HG03108 (cell line): ENCODE data around the gene FREM2.

ENCODE experiments used
- ATAC-seq: cut with Tn5 transposase; IDR thresholded peaks from one replicate; pipeline ENCODE4 v1.9.1; 2021; ENCODE audit warnings: moderate library complexity; ENCODE audit not compliant: unreplicated experiment

Gene FREM2

DNA sequence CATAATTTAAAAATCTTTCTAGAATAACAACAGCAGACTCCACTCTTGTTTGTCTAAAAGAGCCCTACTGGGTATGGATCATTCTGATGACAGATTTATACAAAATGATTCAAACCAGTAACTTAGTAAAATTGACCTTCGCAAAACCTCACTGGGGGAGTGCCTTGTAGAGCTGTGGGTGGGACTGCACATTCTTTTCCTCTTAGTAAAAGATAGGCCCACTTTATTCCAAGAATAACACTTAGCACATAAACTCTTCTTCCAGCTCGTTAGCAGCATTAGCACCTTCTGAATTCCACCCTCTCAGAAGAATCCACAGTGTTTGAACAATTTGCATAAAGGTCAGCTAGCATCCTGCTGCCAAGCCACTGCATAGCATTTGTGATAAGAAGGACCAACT lies 196.9 kb downstream of the FREM2 start:
- ATAC-seq = no peak

DNA sequence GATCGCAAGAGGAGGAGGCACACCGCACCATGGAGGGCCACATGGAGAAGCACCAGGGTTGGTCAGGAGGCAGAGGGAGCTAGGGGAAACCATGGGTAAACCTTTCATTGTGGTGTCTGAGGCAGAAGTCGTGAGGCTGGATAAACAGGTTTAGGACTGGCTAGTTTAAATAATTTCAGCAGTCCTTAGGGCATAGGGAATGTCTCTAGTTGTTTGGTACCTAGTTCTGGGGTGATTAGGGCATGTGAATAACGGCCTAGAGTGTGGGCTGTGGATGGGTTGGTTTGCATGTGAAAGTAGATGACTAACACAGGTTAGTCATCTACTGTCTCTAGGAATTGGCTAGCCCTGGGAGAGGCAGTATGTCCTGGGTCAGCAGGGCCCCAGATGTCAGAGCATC lies 201.4 kb downstream of the FREM2 start:
- no peak for ATAC-seq

- ATAC-seq = no peak
Measured at GRCh38 chr13:38895075-38895474, 208.2 kb downstream of the FREM2 start.

GRCh38 chr13:38897521-38897920 lies 210.6 kb downstream of the FREM2 start:
- ATAC-seq = no peak

GRCh38 chr13:38898481-38898880 lies 211.6 kb downstream of the FREM2 start:
- no peak for ATAC-seq

DNA sequence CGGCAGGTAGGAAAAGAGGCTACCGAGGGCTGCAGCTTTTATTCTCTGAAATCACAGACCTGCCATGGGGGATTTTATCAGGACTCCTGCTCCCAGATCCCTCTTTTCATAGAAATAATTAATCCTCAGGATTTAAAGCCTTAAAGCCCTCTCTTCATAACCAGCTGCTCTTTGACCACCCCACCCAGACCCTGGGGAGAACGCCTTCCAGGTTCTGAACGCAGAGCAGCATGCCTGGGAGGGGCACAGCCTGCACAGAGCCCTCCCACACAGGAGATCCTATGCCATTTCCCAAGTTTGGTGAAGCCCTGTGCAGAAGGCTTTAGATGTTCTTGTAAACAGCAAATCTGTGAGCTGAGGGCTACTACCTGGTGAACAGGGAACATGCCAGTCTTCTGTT lies 212.7 kb downstream of the FREM2 start:
- no peak for ATAC-seq

DNA sequence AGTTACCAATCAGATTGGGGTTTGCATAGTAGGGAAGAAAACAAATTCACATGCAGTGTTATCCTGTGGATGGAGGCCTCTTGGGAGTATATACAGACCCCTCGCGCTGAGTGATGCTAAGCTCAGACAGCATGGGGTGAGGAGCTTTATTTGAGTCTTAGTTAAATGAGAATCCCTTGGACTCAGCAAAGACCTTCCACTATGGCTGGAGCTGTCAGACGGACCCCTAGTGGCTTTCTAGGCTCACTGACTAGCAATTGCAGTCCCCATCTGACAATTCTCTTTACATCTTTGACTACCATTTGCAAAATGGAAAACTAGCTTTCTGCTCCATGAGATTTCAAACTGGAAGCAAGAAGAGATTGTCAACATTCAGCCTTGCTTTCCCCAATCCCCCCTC lies 213.3 kb downstream of the FREM2 start:
- ATAC-seq = no peak

DNA sequence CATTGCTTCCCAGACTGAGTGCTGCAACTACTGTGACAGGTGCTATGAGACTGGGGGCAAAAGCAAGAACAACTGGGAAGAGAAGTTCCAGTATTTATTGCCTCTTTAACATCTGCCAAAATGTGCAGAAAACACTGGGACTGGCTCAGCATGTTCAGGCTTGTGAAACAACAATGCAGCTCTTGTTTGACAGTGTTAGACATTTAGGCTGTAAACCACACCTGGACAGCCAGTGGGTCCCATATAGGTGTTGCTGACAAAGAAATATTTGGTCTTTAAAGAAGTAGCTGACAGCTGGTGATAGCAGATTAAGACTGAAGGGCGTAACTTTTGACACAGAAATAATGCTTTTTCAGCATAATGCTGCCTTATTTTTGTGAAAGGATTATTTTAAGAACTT lies 215.7 kb downstream of the FREM2 start:
- no peak for ATAC-seq

GRCh38 chr13:38905081-38905480 lies 218.2 kb downstream of the FREM2 start:
- ATAC-seq = no peak

GRCh38 chr13:38905861-38906260 lies 219.0 kb downstream of the FREM2 start:
- no peak for ATAC-seq

DNA sequence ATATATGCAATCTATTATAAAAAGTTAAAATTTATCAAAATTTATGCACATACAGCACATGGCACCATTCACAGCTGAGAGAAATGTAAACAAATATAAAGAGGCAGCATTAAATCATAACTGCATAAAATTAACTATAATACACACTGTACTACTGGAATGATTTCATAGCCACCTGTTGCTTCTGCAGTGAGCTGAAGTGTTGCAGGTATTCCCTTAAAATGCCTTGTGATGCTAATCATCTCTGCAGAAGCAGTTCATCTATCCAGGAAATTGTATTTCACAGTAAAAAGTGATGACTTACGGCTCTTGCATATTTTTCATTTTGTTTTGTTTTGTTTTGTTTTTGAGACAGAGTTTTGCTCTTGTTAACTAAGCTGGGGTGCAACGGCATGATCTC lies 221.7 kb downstream of the FREM2 start:
- ATAC-seq = no peak

GRCh38 chr13:38914070-38914469 lies 227.2 kb downstream of the FREM2 start:
- no peak for ATAC-seq

- ATAC-seq = no peak
Measured at GRCh38 chr13:38921081-38921480, 234.2 kb downstream of the FREM2 start.

- ATAC-seq = no peak
Measured at GRCh38 chr13:38922170-38922569, 235.3 kb downstream of the FREM2 start.

DNA sequence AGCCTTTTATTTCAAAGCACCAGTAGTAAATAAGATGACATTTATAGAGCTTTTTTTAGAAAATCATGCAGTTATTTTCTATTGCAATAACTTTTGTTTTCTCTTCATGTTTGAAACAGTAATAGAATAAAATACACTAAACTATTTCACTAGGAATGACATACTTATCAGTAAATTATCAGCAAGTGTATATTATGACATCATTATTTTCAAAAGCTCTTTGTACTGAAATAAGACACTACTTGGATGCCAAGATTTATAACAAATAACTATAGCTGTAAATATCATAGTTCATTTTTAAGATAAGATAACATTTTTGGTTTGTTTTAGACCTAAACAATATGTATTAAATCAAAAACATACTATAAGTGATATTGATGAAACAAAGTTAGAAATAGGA lies 246.9 kb downstream of the FREM2 start:
- no peak for ATAC-seq
